Thoracic aorta (tissue), 2 donors: ENCODE results near the gene GPR3. TPM values are rescaled to one million over a fixed set of nuclear protein-coding genes. Genes with fewer than 3 reads are reported as not detected.
A peak's percentile ranks its signal among the peaks of the same experiment; 100 is the strongest.

Source experiments
- ATAC-seq: fragments of 150-250 bp; one replicate; pipeline ENCODE4 v1.8.0; 2017; ENCODE audit warnings: low read depth; ENCODE audit not compliant: insufficient number of reproducible peaks, low FRiP score
- DNase-seq: peaks from one replicate; pipeline ENCODE4 v3.0.0-alpha.2; 2020; ENCODE audit warnings: low spot score
- H3K27ac ChIP-seq, 2 donors: fragments of 200-600 bp; sonication (generic); 1 replicate in 1 of 2; 2 replicates in 1 of 2; pipeline ENCODE4 v1.5.1; 2016; ENCODE audit warnings: mild to moderate bottlenecking in 2 of 2, moderate library complexity in 2 of 2
- H3K27me3 ChIP-seq: fragments of 200-600 bp; sonication (generic); replicated peaks from 2 replicates; pipeline ENCODE4 v1.6.0; 2016; ENCODE audit warnings: mild to moderate bottlenecking; ENCODE audit not compliant: insufficient read depth
- H3K36me3 ChIP-seq: fragments of 200-600 bp; sonication (generic); one replicate; pipeline ENCODE4 v1.5.1; 2016
- H3K4me1 ChIP-seq, 2 donors: fragments of 200-600 bp; sonication (generic); 1 replicate in 1 of 2; 2 replicates in 1 of 2; pipeline versions ENCODE4 v1.5.1 to v1.6.0; 2016; ENCODE audit warnings: low read depth in 2 of 2, mild to moderate bottlenecking in 1 of 2; ENCODE audit not compliant: control insufficient read depth in 1 of 2
- H3K4me3 ChIP-seq: fragments of 200-600 bp; sonication (generic); 2 replicates; pipeline ENCODE4 v1.5.1; 2016; ENCODE audit warnings: mild to moderate bottlenecking
- H3K9me3 ChIP-seq: fragments of 200-600 bp; sonication (generic); 2 replicates; pipeline ENCODE4 v1.5.1; 2016
- total RNA-seq, 2 donors: library from RNA; depleted of rRNA; stranded (reverse); fragments of >200 nt; gene quantifications; one replicate each; pipeline versions ENCODE4 v1.1.0 to v1.2.3, GENCODE V29; 2016
- TF ChIP-seq, protein P1 (sequence below): fragments of 200-600 bp; sonication (generic); IDR thresholded peaks from one replicate; pipeline ENCODE4 v1.5.1; 2019; ENCODE audit warnings: antibody characterized with exemption

The GPR3 gene
- total RNA-seq, 2 donors from 2014 or later, result not detected

DNA sequence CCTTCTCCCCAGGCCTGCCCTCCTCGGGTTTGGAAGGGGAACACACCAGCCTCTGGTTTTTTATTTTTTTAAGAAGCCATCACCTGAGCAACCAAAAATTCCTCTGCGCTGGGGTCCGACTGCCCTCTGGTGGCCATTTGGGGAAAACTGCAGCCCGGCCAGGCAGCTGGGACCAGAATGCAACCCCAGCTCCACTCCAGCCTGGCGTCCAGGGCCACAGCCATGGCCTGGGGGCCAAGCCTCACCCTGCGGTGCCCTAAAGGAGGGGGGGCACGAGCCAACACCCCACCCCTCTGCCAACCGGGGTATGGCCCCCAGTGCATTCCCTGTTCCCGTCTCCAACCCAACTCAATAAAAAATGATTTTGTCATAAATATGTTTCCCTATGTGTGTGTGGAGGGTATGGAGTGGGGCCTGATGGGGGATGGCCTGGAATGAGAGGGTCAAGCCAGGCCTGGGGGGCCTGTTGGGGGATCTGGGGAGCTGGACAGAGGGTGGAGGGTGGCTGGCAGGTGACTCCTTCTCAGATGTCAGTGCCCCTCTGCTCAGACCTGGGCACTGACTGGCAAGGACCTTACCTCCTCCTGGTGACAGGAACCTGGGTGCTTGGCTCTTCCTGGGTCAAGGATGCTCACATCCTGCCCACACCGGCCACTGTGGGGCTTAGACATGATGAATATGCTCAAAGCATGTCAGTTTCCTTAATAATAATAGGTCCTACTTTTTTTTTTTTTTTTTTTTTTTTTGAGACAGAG lies 3.2 kb downstream of the GPR3 start:
- Histone ChIP-seq H3K36me3 (no peaks in the 10 kb centered on the region), H3K27ac (no peak overlapping the region), H3K9me3 (no peaks in the 10 kb centered on the region), H3K27me3 (no peaks in the 10 kb centered on the region), H3K4me3 (no peak overlapping the region), H3K4me1 (peaks cover 11 to 25% of the 10 kb centered on the region in 2 donors)
- ATAC-seq, result no peak
- no peak for DNase-seq
- TF ChIP-seq, protein P1, sequence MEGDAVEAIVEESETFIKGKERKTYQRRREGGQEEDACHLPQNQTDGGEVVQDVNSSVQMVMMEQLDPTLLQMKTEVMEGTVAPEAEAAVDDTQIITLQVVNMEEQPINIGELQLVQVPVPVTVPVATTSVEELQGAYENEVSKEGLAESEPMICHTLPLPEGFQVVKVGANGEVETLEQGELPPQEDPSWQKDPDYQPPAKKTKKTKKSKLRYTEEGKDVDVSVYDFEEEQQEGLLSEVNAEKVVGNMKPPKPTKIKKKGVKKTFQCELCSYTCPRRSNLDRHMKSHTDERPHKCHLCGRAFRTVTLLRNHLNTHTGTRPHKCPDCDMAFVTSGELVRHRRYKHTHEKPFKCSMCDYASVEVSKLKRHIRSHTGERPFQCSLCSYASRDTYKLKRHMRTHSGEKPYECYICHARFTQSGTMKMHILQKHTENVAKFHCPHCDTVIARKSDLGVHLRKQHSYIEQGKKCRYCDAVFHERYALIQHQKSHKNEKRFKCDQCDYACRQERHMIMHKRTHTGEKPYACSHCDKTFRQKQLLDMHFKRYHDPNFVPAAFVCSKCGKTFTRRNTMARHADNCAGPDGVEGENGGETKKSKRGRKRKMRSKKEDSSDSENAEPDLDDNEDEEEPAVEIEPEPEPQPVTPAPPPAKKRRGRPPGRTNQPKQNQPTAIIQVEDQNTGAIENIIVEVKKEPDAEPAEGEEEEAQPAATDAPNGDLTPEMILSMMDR, result peak; percentile 95

DNA sequence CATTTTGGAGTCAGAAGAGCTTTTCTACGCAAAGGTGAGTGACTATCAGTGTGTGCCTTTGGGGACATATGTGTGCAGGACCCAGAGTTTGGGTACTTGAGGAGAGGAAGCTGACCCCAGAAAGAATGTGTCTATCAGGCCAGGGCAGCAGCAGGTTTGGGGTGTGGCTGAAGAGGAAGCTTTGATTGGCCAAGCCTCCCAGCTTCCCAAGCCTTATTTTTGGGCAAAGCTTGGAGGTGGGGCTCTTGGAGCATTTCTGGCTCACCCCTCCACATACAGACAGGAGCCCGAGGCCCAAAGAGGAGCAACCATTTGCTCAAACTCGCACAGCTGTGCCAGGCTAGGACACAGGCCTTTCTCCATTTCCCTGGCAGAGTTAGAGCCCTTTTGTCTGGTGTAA lies 4.7 kb downstream of the GPR3 start:
- no peaks in the 10 kb centered on the region for H3K27me3 ChIP-seq
- no peaks in the 10 kb centered on the region for H3K9me3 ChIP-seq
- H3K4me3 ChIP-seq, result no peak overlapping the region
- ATAC-seq (no peak), DNase-seq (no peak)
- no peaks in the 10 kb centered on the region for H3K36me3 ChIP-seq
- no peak overlapping the region for H3K27ac ChIP-seq
- TF ChIP-seq, protein P1, result no peak
- peaks cover 2 to 24% of the 10 kb centered on the region in 2 donors for H3K4me1 ChIP-seq

DNA sequence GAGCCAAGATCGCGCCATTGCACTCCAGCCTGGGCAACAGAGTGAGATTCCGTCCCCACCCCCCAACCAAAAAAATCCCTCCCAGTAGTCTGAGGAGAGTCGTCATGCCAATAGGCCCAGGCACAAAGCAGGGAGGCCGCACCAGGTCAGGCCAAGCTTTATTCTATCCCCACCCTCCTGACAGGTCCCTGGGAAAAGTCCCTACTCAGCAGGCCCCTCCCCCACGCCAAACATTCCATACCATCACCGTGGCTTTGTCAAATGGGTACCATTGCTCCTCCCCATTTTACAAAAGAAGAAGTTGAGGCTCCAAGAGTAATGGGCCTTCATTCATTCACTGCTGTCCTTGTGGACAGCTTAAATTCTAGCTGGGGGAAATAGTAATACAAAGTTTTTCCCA lies 5.3 kb downstream of the GPR3 start:
- Histone ChIP-seq H3K9me3 (no peaks in the 10 kb centered on the region), H3K27me3 (no peaks in the 10 kb centered on the region), H3K27ac (no peak overlapping the region), H3K4me1 (peaks cover 6 to 26% of the 10 kb centered on the region in 2 donors), H3K4me3 (no peak overlapping the region), H3K36me3 (no peaks in the 10 kb centered on the region)
- no peak for ATAC-seq
- TF ChIP-seq, protein P1, result no peak
- DNase-seq, result no peak

GRCh38 chr1:27398405-27399149 lies 6.2 kb downstream of the GPR3 start:
- Histone ChIP-seq H3K4me1 (peaks cover 14 to 32% of the 10 kb centered on the region in 2 donors), H3K27ac (no peak overlapping the region), H3K27me3 (no peaks in the 10 kb centered on the region), H3K4me3 (no peak overlapping the region), H3K9me3 (no peaks in the 10 kb centered on the region), H3K36me3 (no peaks in the 10 kb centered on the region)
- TF ChIP-seq, protein P1, result no peak
- ATAC-seq, result no peak
- DNase-seq, result no peak

- Histone ChIP-seq H3K9me3 (no peaks in the 10 kb centered on the region), H3K27me3 (no peaks in the 10 kb centered on the region), H3K4me1 (peaks cover 20 to 41% of the 10 kb centered on the region in 2 donors), H3K27ac (no peak overlapping the region), H3K4me3 (no peak overlapping the region), H3K36me3 (no peaks in the 10 kb centered on the region)
- no peak for DNase-seq
- TF ChIP-seq, protein P1, result no peak
- ATAC-seq, result no peak
Observed at GRCh38 chr1:27399251-27400025, 7.0 kb downstream of the GPR3 start.
